ENCODE measurements around the gene FIGNL2.

Gene FIGNL2

GRCh38 chr12:51777973-51778372 is 70.5 kb downstream of the FIGNL2 start:
- no peak overlapping the region for H3K4me3 ChIP-seq (ENCODE audit: control insufficient read depth, low read depth, low read length)
- no peak for DNase-seq (ENCODE audit: low read depth)
- no peak for TF ChIP-seq CTCF (IDR thresholded peaks at IDR 0.05; ENCODE audit: control insufficient read depth, insufficient read depth, low read depth, low read length, missing control alignments)

- TF ChIP-seq CTCF (IDR thresholded peaks at IDR 0.05; ENCODE audit: control insufficient read depth, insufficient read depth, low read depth, low read length, missing control alignments) = no peak
- no peak for DNase-seq (ENCODE audit: low read depth)
- H3K4me3 ChIP-seq (ENCODE audit: control insufficient read depth, low read depth, low read length) = no peak overlapping the region
These were observed 71.1 kb downstream of the FIGNL2 start for GRCh38 chr12:51777457-51777856.

GRCh38 chr12:51774933-51775332 is 73.6 kb downstream of the FIGNL2 start:
- no peak overlapping the region for H3K4me3 ChIP-seq (ENCODE audit: control insufficient read depth, low read depth, low read length)
- TF ChIP-seq CTCF (IDR thresholded peaks at IDR 0.05; ENCODE audit: control insufficient read depth, insufficient read depth, low read depth, low read length, missing control alignments) = no peak
- no peak for DNase-seq (ENCODE audit: low read depth)

- TF ChIP-seq CTCF (IDR thresholded peaks at IDR 0.05; ENCODE audit: control insufficient read depth, insufficient read depth, low read depth, low read length, missing control alignments) = no peak
- DNase-seq (ENCODE audit: low read depth) = peak; percentile 73
- H3K4me3 ChIP-seq (ENCODE audit: control insufficient read depth, low read depth, low read length) = no peak overlapping the region
These were observed 75.2 kb downstream of the FIGNL2 start for GRCh38 chr12:51773145-51773869.

- H3K4me3 ChIP-seq (ENCODE audit: control insufficient read depth, low read depth, low read length) = no peak overlapping the region
- DNase-seq (ENCODE audit: low read depth) = no peak
- TF ChIP-seq CTCF (IDR thresholded peaks at IDR 0.05; ENCODE audit: control insufficient read depth, insufficient read depth, low read depth, low read length, missing control alignments) = no peak
These were observed 77.5 kb downstream of the FIGNL2 start for GRCh38 chr12:51771008-51771407.

Measured in AG09309 (cell line).